ENCODE results near the gene ANKRD45.

GRCh38 chr1:173616859-173617258 is 52.8 kb downstream of the ANKRD45 start:
- TF ChIP-seq POLR2A (IDR thresholded peaks at IDR 0.05; ENCODE audit: low read length) = no peak
- TF ChIP-seq GATA1 (IDR thresholded peaks at IDR 0.05; ENCODE audit: low read depth, low read length) = no peak
